NCI-H748 (cell line): Measurements from ENCODE around the gene PTBP1.
"Not testable (repeated sequence)": the region's sequence is repeated elsewhere in the genome, so short reads cannot be mapped to it uniquely, and the experiment has no call there.

Experiments used
- DNase-seq: peaks from one replicate; lab custom pipeline; 2025; ENCODE audit not compliant: unreplicated experiment; lab: John Stamatoyannopoulos, UW

The PTBP1 gene

GRCh38 chr19:853014-853585 is 55.8 kb downstream of the PTBP1 start:
- DNase-seq, result no peak

GRCh38 chr19:853614-854220 is 56.5 kb downstream of the PTBP1 start:
- not testable (repeated sequence) for DNase-seq

- DNase-seq, result no peak
Measured at GRCh38 chr19:854549-854948, 57.3 kb downstream of the PTBP1 start.

- no peak for DNase-seq
Measured at GRCh38 chr19:855142-855541, 57.9 kb downstream of the PTBP1 start.

- peak; percentile 8 for DNase-seq
Measured at GRCh38 chr19:855566-856120, 58.4 kb downstream of the PTBP1 start.

- DNase-seq, result no peak
Measured at GRCh38 chr19:858284-858683, 61.0 kb downstream of the PTBP1 start.

- no peak for DNase-seq
Measured at GRCh38 chr19:858868-859843, 61.9 kb downstream of the PTBP1 start, which contains the start of gene CFD. Gene CFD (plus strand): TSS chr19:859664. CDS start chr19:859690, 26 bp downstream.

- no peak for DNase-seq
Measured at GRCh38 chr19:861141-861755, 64.0 kb downstream of the PTBP1 start.
